Muscle of leg (tissue), 11 donors: Measurements from ENCODE around the gene RNF115. TPM values are rescaled to one million over a fixed set of nuclear protein-coding genes. Genes with fewer than 3 reads are reported as not detected.

Experiments used
- DNase-seq: peaks from one replicate; pipeline ENCODE4 v3.0.0; 2013
- H3K27ac ChIP-seq: one replicate; pipeline ENCODE4 v1.5.1; 2013; ENCODE audit warnings: mild to moderate bottlenecking, low read length, control low read depth
- H3K27me3 ChIP-seq: one replicate; pipeline ENCODE4 v1.6.1; 2013; ENCODE audit warnings: low read length; ENCODE audit not compliant: control insufficient read depth, insufficient read depth
- H3K36me3 ChIP-seq: one replicate; pipeline ENCODE4 v1.6.1; 2013; ENCODE audit warnings: low read length; ENCODE audit not compliant: control insufficient read depth, insufficient read depth
- H3K4me1 ChIP-seq: one replicate; pipeline ENCODE4 v1.6.1; 2013; ENCODE audit warnings: low read length; ENCODE audit not compliant: control insufficient read depth, insufficient read depth
- H3K4me3 ChIP-seq: one replicate; pipeline ENCODE4 v1.5.1; 2013; ENCODE audit warnings: low read length, control low read depth
- H3K9me3 ChIP-seq: replicated peaks from 2 replicates; pipeline ENCODE4 v1.6.1; 2013; ENCODE audit warnings: low read depth, low read length; ENCODE audit not compliant: control insufficient read depth
- WGBS: methylation state at CpG from one replicate; pipeline ENCODE4 v1.1.5; 2013; ENCODE audit warnings: missing lambda C conversion rate; ENCODE audit not compliant: insufficient coverage; 5-methylcytosine and 5-hydroxymethylcytosine counted together
- polyA plus RNA-seq, 8 donors: library from polyadenylated mRNA; unstranded; fragments of 120-200 nt; gene quantifications; one replicate each; pipeline versions ENCODE4 v1.2.1 to v1.2.3, GENCODE V29; 2013; ENCODE audit warnings: inconsistent platforms in 1 of 8, low replicate concordance in 1 of 8; ENCODE audit not compliant: insufficient read length in 8 of 8, insufficient read depth in 1 of 8
- total RNA-seq: library from RNA; stranded (reverse); fragments of 120-200 nt; gene quantifications from one replicate; pipeline ENCODE4 v1.2.4, GENCODE V29; 2013

The RNF115 gene
- total and polyA plus RNA-seq, 9 donors, result 10.8 to 18.8 (median 13.7) TPM

GRCh38 chr1:145706086-145706664, 117.7 kb downstream of the RNF115 start:
- DNase-seq, result no peak
- Histone ChIP-seq H3K27ac (no peak overlapping the region), H3K4me3 (no peak overlapping the region), H3K4me1 (no peaks in the 10 kb centered on the region), H3K9me3 (no peaks in the 10 kb centered on the region), H3K27me3 (peaks cover 4% of the 10 kb centered on the region), H3K36me3 (no peaks in the 10 kb centered on the region)
- no CpG with 5 or more reads among the region's 2 CpGs for WGBS

GRCh38 chr1:145705622-145706021, 118.3 kb downstream of the RNF115 start:
- Histone ChIP-seq H3K27me3 (peaks cover 4% of the 10 kb centered on the region), H3K9me3 (no peaks in the 10 kb centered on the region), H3K36me3 (no peaks in the 10 kb centered on the region), H3K4me3 (no peak overlapping the region), H3K4me1 (no peaks in the 10 kb centered on the region), H3K27ac (no peak overlapping the region)
- no peak for DNase-seq
- WGBS, result no CpG with 5 or more reads among the region's 7 CpGs

GRCh38 chr1:145702826-145703225, 121.1 kb downstream of the RNF115 start:
- DNase-seq, result no peak
- Histone ChIP-seq H3K4me3 (no peak overlapping the region), H3K27ac (no peak overlapping the region), H3K27me3 (peaks cover 2% of the 10 kb centered on the region), H3K36me3 (no peaks in the 10 kb centered on the region), H3K9me3 (no peaks in the 10 kb centered on the region), H3K4me1 (no peaks in the 10 kb centered on the region)
- WGBS, result 79% methylated on average over 6 of the region's 7 CpGs

GRCh38 chr1:145702052-145702451, 121.8 kb downstream of the RNF115 start:
- H3K9me3 ChIP-seq, result no peaks in the 10 kb centered on the region
- H3K4me3 ChIP-seq, result no peak overlapping the region
- H3K36me3 ChIP-seq, result no peaks in the 10 kb centered on the region
- H3K27me3 ChIP-seq, result peaks cover 2% of the 10 kb centered on the region
- DNase-seq, result no peak
- WGBS, result 86% methylated on average over 2 of the region's 2 CpGs
- no peak overlapping the region for H3K27ac ChIP-seq
- H3K4me1 ChIP-seq, result peaks cover under 1% of the 10 kb centered on the region

GRCh38 chr1:145701306-145701862, 122.5 kb downstream of the RNF115 start:
- Histone ChIP-seq H3K4me3 (no peak overlapping the region), H3K36me3 (no peaks in the 10 kb centered on the region), H3K9me3 (no peaks in the 10 kb centered on the region), H3K27me3 (peaks cover 2% of the 10 kb centered on the region), H3K4me1 (peaks cover 7% of the 10 kb centered on the region), H3K27ac (no peak overlapping the region)
- WGBS, result no CpG with 5 or more reads among the region's 2 CpGs
- DNase-seq, result no peak

GRCh38 chr1:145696630-145696960, 127.3 kb downstream of the RNF115 start:
- Histone ChIP-seq H3K9me3 (no peaks in the 10 kb centered on the region), H3K27me3 (no peaks in the 10 kb centered on the region), H3K36me3 (no peaks in the 10 kb centered on the region), H3K27ac (no peak overlapping the region), H3K4me3 (no peak overlapping the region), H3K4me1 (peaks cover 19% of the 10 kb centered on the region)
- no peak for DNase-seq
- 83% methylated on average over 2 of the region's 3 CpGs for whole genome bisulfite sequencing

GRCh38 chr1:145695821-145696629, 127.9 kb downstream of the RNF115 start:
- peak; percentile 69 for DNase-seq
- H3K9me3 ChIP-seq, result no peaks in the 10 kb centered on the region
- no peaks in the 10 kb centered on the region for H3K36me3 ChIP-seq
- H3K27me3 ChIP-seq, result no peaks in the 10 kb centered on the region
- no peak overlapping the region for H3K4me3 ChIP-seq
- 65% methylated on average over 3 of the region's 5 CpGs for WGBS
- peaks cover 19% of the 10 kb centered on the region for H3K4me1 ChIP-seq
- H3K27ac ChIP-seq, result no peak overlapping the region

- no peaks in the 10 kb centered on the region for H3K27me3 ChIP-seq
These were observed 131.0 kb downstream of the RNF115 start for GRCh38 chr1:145692785-145693443.

GRCh38 chr1:145690587-145691558, 133.0 kb downstream of the RNF115 start:
- H3K9me3 ChIP-seq, result no peaks in the 10 kb centered on the region
- no peaks in the 10 kb centered on the region for H3K36me3 ChIP-seq
- no peaks in the 10 kb centered on the region for H3K27me3 ChIP-seq
- no peak overlapping the region for H3K27ac ChIP-seq
- WGBS, result 76% methylated on average over 3 of the region's 5 CpGs
- DNase-seq, result peak; percentile 34
- no peak overlapping the region for H3K4me3 ChIP-seq
- H3K4me1 ChIP-seq, result peaks cover 7% of the 10 kb centered on the region

More at GRCh38 chr1:145692785-145693443, 131.0 kb downstream of the RNF115 start:
- no peak overlapping the region for H3K27ac ChIP-seq
- H3K9me3 ChIP-seq, result no peaks in the 10 kb centered on the region
- no peak overlapping the region for H3K4me3 ChIP-seq
- 90% methylated on average over 8 of the region's 11 CpGs for WGBS
- H3K36me3 ChIP-seq, result no peaks in the 10 kb centered on the region
- peaks cover 19% of the 10 kb centered on the region for H3K4me1 ChIP-seq
- no peak for DNase-seq
